ENCODE results near the gene TEF.
"Not testable (repeated sequence)": the region's sequence is repeated elsewhere in the genome, so short reads cannot be mapped to it uniquely, and the experiment has no call there.

Gene TEF

GRCh38 chr22:41410311-41410751 lies 28.6 kb downstream of the TEF start:
- H3K27me3 ChIP-seq: no peaks in the 10 kb centered on the region
- no peaks in the 10 kb centered on the region for H3K9me3 ChIP-seq
- no peak overlapping the region for H3K4me2 ChIP-seq
- peaks cover 76% of the 10 kb centered on the region for H3K4me1 ChIP-seq
- TF ChIP-seq Cebpa-rat (IDR thresholded peaks at IDR 0.05): no peak
- peak overlapping the region; percentile 22; the same call in 1 of the 2 replicates for H3K27ac ChIP-seq
- 0 out of 2 replicates have a peak overlapping the region, but pooled peaks have one; percentile 38 for H3K9ac ChIP-seq
- H3K4me3 ChIP-seq: no peak overlapping the region
- no peaks in the 10 kb centered on the region for H4K20me1 ChIP-seq
- no peaks in the 10 kb centered on the region for H3K36me3 ChIP-seq

DNA sequence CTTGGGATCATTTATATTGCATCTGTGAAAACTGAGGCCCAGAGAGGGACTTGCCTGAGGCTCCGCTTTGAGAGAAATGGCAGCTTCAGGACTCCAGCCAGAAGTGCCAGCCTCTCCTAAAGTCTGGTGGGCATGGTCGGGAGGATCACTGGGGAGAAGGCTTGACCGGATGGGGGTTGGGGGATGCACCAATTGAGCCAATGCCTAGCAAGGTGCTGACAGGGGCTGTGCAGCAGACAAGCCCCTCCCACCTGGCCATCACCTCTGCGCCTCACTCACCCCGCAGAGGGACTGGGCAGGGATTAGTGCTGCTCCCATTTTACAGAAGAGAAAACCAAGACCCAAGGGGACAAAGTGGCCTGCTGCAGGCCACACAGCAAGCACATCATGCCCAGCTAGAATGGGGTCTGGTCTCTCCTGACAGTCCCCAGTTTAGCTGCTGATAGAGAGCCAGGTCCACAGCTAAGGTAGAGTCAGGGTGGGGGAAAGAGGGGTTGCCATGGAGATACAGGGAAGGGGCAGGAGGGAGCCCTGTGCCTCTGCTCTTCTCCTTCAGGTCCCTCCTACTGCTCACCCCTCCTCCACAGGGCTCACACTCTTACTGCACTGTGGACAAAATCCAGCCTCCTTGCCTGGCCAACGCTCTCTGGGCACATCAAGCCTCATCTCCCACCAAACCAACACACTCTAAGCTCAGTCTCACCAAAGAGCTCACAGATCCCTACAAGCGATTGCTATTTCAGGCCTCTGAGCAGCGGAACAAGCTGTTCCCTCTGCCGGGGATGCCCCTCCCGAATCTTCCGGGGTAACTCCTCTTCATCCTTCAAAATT lies 29.5 kb downstream of the TEF start:
- H3K9me3 ChIP-seq: no peaks in the 10 kb centered on the region
- peak overlapping the region; percentile 96 for H3K27ac ChIP-seq
- peak overlapping the region; percentile 97 for H3K4me2 ChIP-seq
- H3K27me3 ChIP-seq: no peaks in the 10 kb centered on the region
- H3K4me1 ChIP-seq: peaks cover 73% of the 10 kb centered on the region
- peak overlapping the region; percentile 56; the same call in 1 of the 2 replicates for H3K9ac ChIP-seq
- H4K20me1 ChIP-seq: no peaks in the 10 kb centered on the region
- no peaks in the 10 kb centered on the region for H3K36me3 ChIP-seq
- no peak overlapping the region for H3K4me3 ChIP-seq
- TF ChIP-seq Cebpa-rat (IDR thresholded peaks at IDR 0.05): no peak

DNA sequence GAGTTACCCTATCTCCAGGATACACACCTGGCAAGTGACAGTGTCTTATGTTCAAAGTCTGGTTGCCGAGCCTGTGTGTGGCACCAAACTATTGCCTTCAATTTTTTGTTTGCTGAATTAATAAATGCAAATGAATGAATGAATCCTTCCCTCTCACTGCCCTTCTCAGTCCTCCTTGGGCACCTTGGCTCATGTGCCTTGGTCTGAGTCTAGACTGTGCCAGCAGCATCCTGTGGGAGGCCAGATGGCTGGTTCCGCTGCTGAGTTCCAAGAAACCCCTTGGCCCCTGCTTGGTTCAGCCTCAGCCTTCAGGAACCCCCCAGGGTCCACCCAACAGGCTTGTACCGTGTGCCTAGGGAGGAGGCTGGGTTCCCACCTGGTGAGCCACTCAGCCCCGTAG lies 33.8 kb downstream of the TEF start:
- peak overlapping the region; percentile 97 for H3K4me2 ChIP-seq
- H3K4me1 ChIP-seq: peaks cover 61% of the 10 kb centered on the region
- H3K36me3 ChIP-seq: no peaks in the 10 kb centered on the region; the same call in 1 of the 2 replicates
- no peak overlapping the region for H3K9ac ChIP-seq
- TF ChIP-seq Cebpa-rat (IDR thresholded peaks at IDR 0.05): no peak
- 0 out of 2 replicates have a peak overlapping the region, but pooled peaks have one; percentile 96 for H3K27ac ChIP-seq
- H3K9me3 ChIP-seq: no peaks in the 10 kb centered on the region
- H4K20me1 ChIP-seq: no peaks in the 10 kb centered on the region
- no peaks in the 10 kb centered on the region for H3K27me3 ChIP-seq
- no peak overlapping the region for H3K4me3 ChIP-seq

DNA sequence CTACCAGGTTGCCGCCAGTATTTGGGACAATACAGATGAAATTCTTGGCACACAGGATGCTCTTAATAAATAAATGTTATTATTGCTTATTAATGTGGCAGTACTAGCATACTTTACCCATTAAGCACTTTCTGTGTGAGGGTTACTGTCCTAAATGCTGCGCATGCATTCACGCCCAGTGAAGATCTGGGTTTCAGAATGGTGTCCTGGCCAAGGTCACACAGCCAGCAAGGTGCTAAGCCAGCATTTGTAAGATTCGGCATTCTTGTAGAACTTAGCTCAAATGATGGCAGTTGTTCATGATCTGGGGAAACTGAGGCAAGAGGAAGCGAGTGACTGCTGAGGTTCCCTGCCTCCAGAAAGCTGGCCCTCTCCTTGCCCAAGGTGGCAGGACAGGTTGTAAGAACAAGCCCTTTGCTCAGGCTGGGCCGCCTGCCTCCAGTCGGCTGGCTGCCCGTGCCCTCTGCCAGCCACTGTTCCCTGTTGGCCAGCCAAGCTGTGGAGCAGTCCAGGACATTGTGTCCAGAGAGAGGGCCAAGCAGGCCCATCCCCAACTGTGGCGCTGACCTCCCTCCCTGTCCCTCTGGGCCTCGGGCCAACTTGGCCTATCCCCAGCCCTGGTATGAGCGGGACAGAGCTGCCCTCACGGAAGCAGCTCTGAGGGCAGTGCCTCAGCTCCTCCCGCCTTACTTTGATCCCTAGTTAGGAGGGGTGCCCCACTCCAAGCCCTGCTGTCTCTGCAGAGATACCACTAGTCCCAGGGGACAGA lies 36.1 kb downstream of the TEF start:
- Histone ChIP-seq H3K4me3 (no peak overlapping the region), H4K20me1 (no peaks in the 10 kb centered on the region), H3K27me3 (no peaks in the 10 kb centered on the region), H3K4me2 (no peak overlapping the region), H3K36me3 (peaks cover 2% of the 10 kb centered on the region; the same call in 1 of the 2 replicates), H3K9ac (no peak overlapping the region), H3K9me3 (no peaks in the 10 kb centered on the region), H3K27ac (no peak overlapping the region), H3K4me1 (peaks cover 47% of the 10 kb centered on the region)
- no peak for TF ChIP-seq Cebpa-rat (IDR thresholded peaks at IDR 0.05)

DNA sequence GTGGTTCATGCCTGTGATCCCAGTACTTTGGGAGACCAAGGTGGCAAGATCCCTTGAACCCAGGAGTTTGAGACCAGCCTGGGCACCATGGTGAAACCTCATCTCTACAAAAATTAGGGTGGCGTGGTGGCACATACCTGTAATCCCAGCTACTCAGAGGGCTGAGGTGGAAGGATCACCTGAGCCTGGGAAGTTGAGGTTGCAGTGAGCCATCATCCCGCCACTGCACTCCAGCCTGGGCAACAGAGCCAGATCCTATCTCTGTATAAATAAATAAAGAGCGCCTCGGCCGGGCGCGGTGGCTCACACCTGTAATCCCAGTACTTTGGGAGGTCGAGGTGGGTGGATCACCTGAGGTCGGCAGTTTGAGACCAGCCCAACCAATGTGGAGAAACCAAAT lies 37.0 kb downstream of the TEF start:
- H3K4me3 ChIP-seq: no peak overlapping the region
- no peak overlapping the region for H3K4me2 ChIP-seq
- H3K27me3 ChIP-seq: no peaks in the 10 kb centered on the region
- H4K20me1 ChIP-seq: no peaks in the 10 kb centered on the region
- H3K4me1 ChIP-seq: peaks cover 47% of the 10 kb centered on the region
- no peak overlapping the region for H3K9ac ChIP-seq
- no peaks in the 10 kb centered on the region for H3K9me3 ChIP-seq
- peaks cover 9% of the 10 kb centered on the region for H3K36me3 ChIP-seq
- no peak for TF ChIP-seq Cebpa-rat (IDR thresholded peaks at IDR 0.05)
- H3K27ac ChIP-seq: no peak overlapping the region

GRCh38 chr22:41425660-41426365 lies 44.1 kb downstream of the TEF start:
- H3K4me3 ChIP-seq: no peak overlapping the region
- H3K27ac ChIP-seq: no peak overlapping the region
- H3K4me2 ChIP-seq: no peak overlapping the region
- peaks cover 26% of the 10 kb centered on the region; the same call in 1 of the 2 replicates for H4K20me1 ChIP-seq
- H3K4me1 ChIP-seq: peaks cover 12% of the 10 kb centered on the region
- TF ChIP-seq Cebpa-rat (IDR thresholded peaks at IDR 0.05): no peak
- H3K27me3 ChIP-seq: no peaks in the 10 kb centered on the region
- no peak overlapping the region for H3K9ac ChIP-seq
- H3K36me3 ChIP-seq: peaks cover 54% of the 10 kb centered on the region
- no peaks in the 10 kb centered on the region for H3K9me3 ChIP-seq

- H3K9ac ChIP-seq: no peak overlapping the region
- H3K4me1 ChIP-seq: no peaks in the 10 kb centered on the region
- H3K36me3 ChIP-seq: peaks cover 72% of the 10 kb centered on the region
- TF ChIP-seq Cebpa-rat (IDR thresholded peaks at IDR 0.05): no peak
- H3K4me2 ChIP-seq: no peak overlapping the region
- no peaks in the 10 kb centered on the region for H3K27me3 ChIP-seq
- H3K27ac ChIP-seq: no peak overlapping the region
- no peaks in the 10 kb centered on the region for H3K9me3 ChIP-seq
- H4K20me1 ChIP-seq: peaks cover 60% of the 10 kb centered on the region
- H3K4me3 ChIP-seq: no peak overlapping the region
These were observed 47.6 kb downstream of the TEF start for GRCh38 chr22:41429232-41429950.

- Histone ChIP-seq H3K27me3 (no peaks in the 10 kb centered on the region), H3K9me3 (no peaks in the 10 kb centered on the region), H3K4me2 (no peak overlapping the region), H4K20me1 (peaks cover 66% of the 10 kb centered on the region), H3K27ac (no peak overlapping the region), H3K4me1 (no peaks in the 10 kb centered on the region), H3K36me3 (peaks cover 72% of the 10 kb centered on the region), H3K9ac (no peak overlapping the region), H3K4me3 (no peak overlapping the region)
- no peak for TF ChIP-seq Cebpa-rat (IDR thresholded peaks at IDR 0.05)
These were observed 48.2 kb downstream of the TEF start for GRCh38 chr22:41429951-41430332.

GRCh38 chr22:41431656-41432055 lies 49.9 kb downstream of the TEF start:
- TF ChIP-seq Cebpa-rat (IDR thresholded peaks at IDR 0.05): no peak
- peaks cover 81% of the 10 kb centered on the region for H3K36me3 ChIP-seq

DNA sequence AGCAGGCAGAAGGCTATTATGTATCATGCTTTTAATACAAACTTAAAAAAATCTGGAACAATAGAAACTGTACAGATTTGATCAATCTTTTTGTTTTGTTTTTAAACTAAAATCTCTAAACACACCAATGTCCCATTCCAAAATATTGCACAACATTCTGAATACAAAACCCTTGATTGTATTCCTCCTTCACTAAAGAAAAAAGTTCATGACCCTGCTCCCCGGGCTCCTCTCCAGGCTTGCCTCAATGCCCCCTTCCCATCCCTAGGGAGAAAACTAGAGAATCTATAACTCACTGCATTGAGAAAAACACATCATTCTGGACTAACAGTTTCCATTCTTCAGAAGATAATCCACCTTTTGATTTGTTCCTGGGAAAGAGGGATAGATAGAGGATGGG lies 51.7 kb downstream of the TEF start:
- H3K27ac ChIP-seq: not testable (repeated sequence)

More at GRCh38 chr22:41431656-41432055, 49.9 kb downstream of the TEF start:
- H3K9me3 ChIP-seq: no peaks in the 10 kb centered on the region
- no peak overlapping the region for H3K4me2 ChIP-seq
- no peak overlapping the region for H3K27ac ChIP-seq
- no peak overlapping the region for H3K9ac ChIP-seq
- H3K4me3 ChIP-seq: no peak overlapping the region
- no peaks in the 10 kb centered on the region for H3K27me3 ChIP-seq
- no peaks in the 10 kb centered on the region for H3K4me1 ChIP-seq
- H4K20me1 ChIP-seq: peaks cover 80% of the 10 kb centered on the region

DNA sequence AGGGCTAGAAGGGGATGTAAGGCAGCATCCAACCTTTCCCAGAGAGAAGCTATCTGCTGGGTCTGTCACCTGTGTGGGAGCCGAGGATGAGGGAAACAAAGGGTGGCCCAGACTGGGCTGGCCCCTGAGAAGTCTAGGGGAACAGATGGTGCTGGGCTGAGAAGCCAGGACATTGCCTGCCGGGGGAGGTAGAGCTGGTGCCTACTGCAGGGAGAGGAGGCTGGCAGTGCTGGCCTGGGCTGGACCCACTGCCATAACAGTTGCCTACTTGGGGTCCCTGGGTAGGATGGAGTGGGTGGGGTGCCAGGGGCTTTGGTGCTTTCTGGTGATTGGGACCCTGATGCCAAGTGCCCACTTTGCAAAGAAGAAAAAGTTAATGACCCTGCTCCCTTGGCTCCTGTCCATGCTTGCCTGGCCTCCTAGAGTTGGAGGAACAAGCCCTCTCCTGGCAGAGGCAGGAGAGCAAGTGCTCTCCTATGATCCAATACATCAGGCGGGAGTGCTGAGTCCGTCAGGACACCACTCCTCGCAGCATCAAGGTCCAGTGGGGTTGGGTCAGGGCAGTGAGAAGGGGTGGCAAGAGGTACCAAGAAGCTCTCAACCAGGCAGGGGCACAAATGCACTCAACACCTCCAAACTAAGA lies 52.7 kb downstream of the TEF start:
- not testable (repeated sequence) for H3K9me3 ChIP-seq, H3K4me2 ChIP-seq, H3K9ac ChIP-seq, H3K27ac ChIP-seq, H3K27me3 ChIP-seq, H3K4me3 ChIP-seq
- Histone ChIP-seq H3K4me1 (peaks cover 15% of the 10 kb centered on the region), H3K36me3 (peaks cover 89% of the 10 kb centered on the region), H4K20me1 (peaks cover 98% of the 10 kb centered on the region)

More for the DNA sequence above, 51.7 kb downstream of the TEF start:
- not testable (repeated sequence) for H3K9ac ChIP-seq, H3K9me3 ChIP-seq, H3K4me3 ChIP-seq, H3K27me3 ChIP-seq, H3K4me1 ChIP-seq, H3K4me2 ChIP-seq
- peaks cover 94% of the 10 kb centered on the region for H4K20me1 ChIP-seq
- H3K36me3 ChIP-seq: peaks cover 86% of the 10 kb centered on the region
